LoVo (cell line): ENCODE measurements around the gene POU2AF3.

Source experiments
- DNase-seq: peaks from one replicate; pipeline ENCODE4 v3.0.0-alpha.2; 2016; ENCODE audit warnings: low spot score

Gene POU2AF3

GRCh38 chr11:111353776-111354600 is 55.6 kb downstream of the POU2AF3 start:
- DNase-seq, result no peak

GRCh38 chr11:111354601-111354891 is 56.2 kb downstream of the POU2AF3 start:
- DNase-seq, result no peak

GRCh38 chr11:111355101-111355500 is 56.8 kb downstream of the POU2AF3 start:
- DNase-seq, result no peak

GRCh38 chr11:111355956-111356659 is 57.8 kb downstream of the POU2AF3 start:
- no peak for DNase-seq

- no peak for DNase-seq
These were observed 58.3 kb downstream of the POU2AF3 start for GRCh38 chr11:111356660-111357048.

GRCh38 chr11:111357150-111358037 is 59.0 kb downstream of the POU2AF3 start:
- no peak for DNase-seq
